Loucy (cell line): ENCODE data around the gene HSPA12B.

Experiments used
- CTCF ChIP-seq: fragments of 200-600 bp; sonication (generic); conservative IDR thresholded peaks from 2 replicates; pipeline ENCODE4 v1.5.1; 2014; ENCODE audit warnings: mild to moderate bottlenecking, antibody characterized with exemption, low read length
- EZH2phosphoT487 ChIP-seq: fragments of 200-600 bp; IDR thresholded peaks from 2 replicates; pipeline ENCODE4 v1.6.1; 2018; ENCODE audit warnings: antibody characterized with exemption, mild to moderate bottlenecking, moderate library complexity, borderline replicate concordance

- TF ChIP-seq CTCF (no peak), EZH2phosphoT487 (no peak)
Observed at GRCh38 chr20:3749689-3750531, 17.4 kb downstream of the HSPA12B start.
